ENCODE measurements around the gene FAM117A. TPM values are rescaled to one million over a fixed set of nuclear protein-coding genes. Genes with fewer than 3 reads are reported as not detected.

Gene FAM117A
- total and polyA plus RNA-seq, 2 of the 8 experiments (the other 6 are each of a cell fraction or from before 2014, with no cell fraction given), result 28.4 to 45.7 TPM

DNA sequence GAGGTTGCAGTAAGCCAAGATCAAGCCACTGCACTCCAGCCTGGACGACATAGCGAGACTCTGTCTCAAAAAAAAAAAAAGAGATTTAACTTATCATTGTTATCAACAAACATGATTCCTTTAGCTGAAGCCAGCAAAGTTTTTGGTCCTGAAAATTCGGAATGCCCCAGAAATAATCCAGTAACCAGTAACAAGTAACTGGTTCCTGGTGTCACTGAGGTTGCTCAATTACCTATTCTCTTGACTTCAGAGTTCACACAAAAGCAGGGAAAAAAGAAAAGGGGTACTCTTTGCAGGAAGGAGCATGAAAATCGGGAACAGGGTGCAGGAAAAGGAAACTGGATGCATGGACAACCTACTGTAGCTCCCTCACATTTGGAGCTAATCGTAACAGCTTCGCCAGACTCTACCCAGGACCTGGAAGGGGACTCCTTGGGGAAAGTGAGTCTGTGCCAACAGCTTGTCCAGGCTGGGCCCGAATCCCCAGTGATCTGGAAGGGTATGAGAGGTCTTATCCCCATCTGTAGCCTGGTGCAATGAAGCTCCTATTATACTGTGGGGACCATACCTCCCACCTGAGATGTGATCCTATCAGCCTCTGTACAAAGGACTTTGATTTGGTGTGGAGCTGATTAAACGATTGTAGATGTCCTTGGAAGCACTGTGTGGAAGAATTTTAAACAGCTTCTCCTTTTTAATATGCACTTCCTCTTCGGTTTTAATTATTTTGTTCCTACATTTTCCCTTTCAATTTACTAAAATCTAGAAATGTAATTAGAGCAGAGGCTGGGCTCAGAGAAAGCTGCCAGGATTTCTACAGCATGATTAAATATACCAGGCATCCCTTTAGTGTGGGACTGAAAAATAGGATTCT lies 82.6 kb downstream of the FAM117A start (continued):
- TF ChIP-seq KDM4A (IDR thresholded peaks at IDR 0.05; ENCODE audit: low read depth, low read length, severe bottlenecking), result no peak

Data from H1 (cell line).